GM12875 (cell line): ENCODE measurements around the gene REEP5.

Source experiments
- H3K4me3 ChIP-seq: one replicate; pipeline ENCODE4 v1.5.1; 2011; ENCODE audit warnings: low read depth, low read length, control low read depth
- CTCF ChIP-seq: IDR thresholded peaks from 2 replicates; pipeline ENCODE4 v1.5.1; 2011; ENCODE audit warnings: low read depth, mild to moderate bottlenecking, control low read depth, inconsistent platforms, low read length, moderate library complexity, borderline replicate concordance; ENCODE audit not compliant: insufficient read depth

The REEP5 gene

GRCh38 chr5:112940670-112941069 is 18.6 kb upstream of the REEP5 start:
- H3K4me3 ChIP-seq, result no peak overlapping the region
- TF ChIP-seq CTCF, result no peak

GRCh38 chr5:112938286-112938685 is 16.3 kb upstream of the REEP5 start:
- H3K4me3 ChIP-seq, result no peak overlapping the region
- TF ChIP-seq CTCF, result no peak

GRCh38 chr5:112935675-112936074 is 13.6 kb upstream of the REEP5 start:
- H3K4me3 ChIP-seq, result no peak overlapping the region
- TF ChIP-seq CTCF, result no peak

GRCh38 chr5:112934366-112934663 is 12.3 kb upstream of the REEP5 start:
- no peak overlapping the region for H3K4me3 ChIP-seq
- TF ChIP-seq CTCF, result no peak

- no peak for TF ChIP-seq CTCF
- H3K4me3 ChIP-seq, result no peak overlapping the region
Observed at GRCh38 chr5:112933651-112934365, 11.8 kb upstream of the REEP5 start.

- TF ChIP-seq CTCF, result no peak
Observed at GRCh38 chr5:112933105-112933504, 11.1 kb upstream of the REEP5 start.

GRCh38 chr5:112931473-112931872 is 9.4 kb upstream of the REEP5 start:
- no peak for TF ChIP-seq CTCF

More at GRCh38 chr5:112933105-112933504, 11.1 kb upstream of the REEP5 start:
- no peak overlapping the region for H3K4me3 ChIP-seq

More at GRCh38 chr5:112931473-112931872, 9.4 kb upstream of the REEP5 start:
- no peak overlapping the region for H3K4me3 ChIP-seq
